HEK293T (cell line): ENCODE data around the gene DYRK1A.

Experiments used
- CTCF ChIA-PET: fragments of 350-600 bp; formaldehyde crosslinking; extraction: SDS; loops from one replicate; lab custom pipeline; 2021; ENCODE audit warnings: antibody characterized with exemption, inconsistent platforms; lab: Yijun Ruan, JAX
- POLR2A ChIA-PET: fragments of 350-600 bp; formaldehyde crosslinking; extraction: SDS; loops from one replicate; lab custom pipeline; 2020; ENCODE audit warnings: antibody characterized with exemption, inconsistent platforms; lab: Yijun Ruan, JAX
- DNase-seq: peaks from one replicate; pipeline ENCODE4 v3.0.0; 2012; ENCODE audit warnings: mixed read lengths; ENCODE audit errors: extremely low spot score
- ARNT ChIP-seq: fragments of 450-650 bp; IDR thresholded peaks from 2 replicates; pipeline ENCODE4 v1.6.1; 2017; ENCODE audit warnings: mild to moderate bottlenecking
- BHLHE40 ChIP-seq: fragments of 450-650 bp; IDR thresholded peaks from 2 replicates; pipeline ENCODE4 v1.6.1; 2016; ENCODE audit warnings: mild to moderate bottlenecking, moderate library complexity, borderline replicate concordance
- CTBP1 ChIP-seq: fragments of 450-650 bp; IDR thresholded peaks from 2 replicates; pipeline ENCODE4 v1.6.1; 2016; ENCODE audit warnings: borderline replicate concordance
- ELF4 ChIP-seq: fragments of 450-650 bp; IDR thresholded peaks from 2 replicates; pipeline ENCODE4 v1.6.1; 2017; ENCODE audit warnings: antibody characterized with exemption
- FOXA1 ChIP-seq: fragments of 450-650 bp; IDR thresholded peaks from 2 replicates; pipeline ENCODE4 v1.6.1; 2016; ENCODE audit warnings: mild to moderate bottlenecking
- FOXK2 ChIP-seq: fragments of 450-650 bp; IDR thresholded peaks from 2 replicates; pipeline ENCODE4 v1.6.1; 2016; ENCODE audit warnings: mild to moderate bottlenecking
- FOXM1 ChIP-seq: fragments of 450-650 bp; IDR thresholded peaks from 2 replicates; pipeline ENCODE4 v1.6.1; 2017; ENCODE audit warnings: mild to moderate bottlenecking, borderline replicate concordance
- HDGF ChIP-seq: fragments of 450-650 bp; IDR thresholded peaks from 2 replicates; pipeline ENCODE4 v1.6.1; 2017; ENCODE audit warnings: antibody characterized with exemption, borderline replicate concordance
- L3MBTL2 ChIP-seq: fragments of 450-650 bp; conservative IDR thresholded peaks from 2 replicates; pipeline ENCODE4 v1.6.1; 2016; ENCODE audit warnings: mild to moderate bottlenecking
- LEF1 ChIP-seq: fragments of 450-650 bp; IDR thresholded peaks from 2 replicates; pipeline ENCODE4 v1.6.1; 2017; ENCODE audit warnings: mild to moderate bottlenecking, borderline replicate concordance
- NFRKB ChIP-seq: fragments of 450-650 bp; IDR thresholded peaks from 2 replicates; pipeline ENCODE4 v1.6.1; 2016; ENCODE audit warnings: mild to moderate bottlenecking, moderate library complexity
- SP1 ChIP-seq: fragments of 450-650 bp; IDR thresholded peaks from 2 replicates; pipeline ENCODE4 v1.6.1; 2017
- SUZ12 ChIP-seq: fragments of 450-650 bp; IDR thresholded peaks from 2 replicates; pipeline ENCODE4 v1.6.1; 2016; ENCODE audit warnings: mild to moderate bottlenecking
- TARDBP ChIP-seq: fragments of 450-650 bp; IDR thresholded peaks from 2 replicates; pipeline ENCODE4 v1.6.1; 2016
- ZNF384 ChIP-seq: fragments of 450-650 bp; IDR thresholded peaks from 2 replicates; pipeline ENCODE4 v1.6.1; 2016
- TF ChIP-seq, protein P1 (sequence below): fragments of 450-650 bp; IDR thresholded peaks from 2 replicates; pipeline ENCODE4 v1.6.1; 2016

Gene DYRK1A

DNA sequence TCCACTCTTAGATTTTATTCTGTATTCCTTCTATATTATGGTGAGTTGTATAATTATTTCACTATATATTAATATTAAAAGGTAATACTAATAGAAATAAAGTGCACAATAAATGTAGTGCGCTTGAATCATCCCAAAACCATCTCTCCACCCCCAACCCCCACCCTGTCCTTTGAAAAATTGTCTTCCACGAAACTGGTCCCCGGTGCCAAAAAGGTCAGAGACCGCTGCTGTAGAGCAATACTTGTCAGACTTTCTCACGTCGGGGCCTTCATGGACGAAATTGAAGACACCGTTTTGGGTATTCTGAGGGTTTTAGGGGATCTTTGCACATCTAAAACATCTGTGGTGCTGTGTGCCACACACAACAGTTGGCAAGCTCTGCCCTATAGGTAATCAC lies 19.6 kb downstream of the DYRK1A start:
- DNase-seq = no peak
- CTCF ChIA-PET = interaction anchor here (0.9 kb wide), 1 partner anchor 13 kb away, joined by 3 read pairs; no protein-coding TSS in a partner anchor
- no peak for TF ChIP-seq ARNT
- no peak for TF ChIP-seq HDGF
- TF ChIP-seq SUZ12 = no peak
- TF ChIP-seq SP1 = no peak
- no peak for TF ChIP-seq LEF1
- TF ChIP-seq BHLHE40 = no peak
- TF ChIP-seq, protein P1, sequence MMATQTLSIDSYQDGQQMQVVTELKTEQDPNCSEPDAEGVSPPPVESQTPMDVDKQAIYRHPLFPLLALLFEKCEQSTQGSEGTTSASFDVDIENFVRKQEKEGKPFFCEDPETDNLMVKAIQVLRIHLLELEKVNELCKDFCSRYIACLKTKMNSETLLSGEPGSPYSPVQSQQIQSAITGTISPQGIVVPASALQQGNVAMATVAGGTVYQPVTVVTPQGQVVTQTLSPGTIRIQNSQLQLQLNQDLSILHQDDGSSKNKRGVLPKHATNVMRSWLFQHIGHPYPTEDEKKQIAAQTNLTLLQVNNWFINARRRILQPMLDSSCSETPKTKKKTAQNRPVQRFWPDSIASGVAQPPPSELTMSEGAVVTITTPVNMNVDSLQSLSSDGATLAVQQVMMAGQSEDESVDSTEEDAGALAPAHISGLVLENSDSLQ = no peak
- no peak for TF ChIP-seq L3MBTL2
- TF ChIP-seq ELF4 = no peak
- TF ChIP-seq FOXA1 = no peak
- POLR2A ChIA-PET = interaction anchor here (0.8 kb wide), 2 partner anchors 20 to 118 kb away, joined by 3 read pairs; no protein-coding TSS in a partner anchor

DNA sequence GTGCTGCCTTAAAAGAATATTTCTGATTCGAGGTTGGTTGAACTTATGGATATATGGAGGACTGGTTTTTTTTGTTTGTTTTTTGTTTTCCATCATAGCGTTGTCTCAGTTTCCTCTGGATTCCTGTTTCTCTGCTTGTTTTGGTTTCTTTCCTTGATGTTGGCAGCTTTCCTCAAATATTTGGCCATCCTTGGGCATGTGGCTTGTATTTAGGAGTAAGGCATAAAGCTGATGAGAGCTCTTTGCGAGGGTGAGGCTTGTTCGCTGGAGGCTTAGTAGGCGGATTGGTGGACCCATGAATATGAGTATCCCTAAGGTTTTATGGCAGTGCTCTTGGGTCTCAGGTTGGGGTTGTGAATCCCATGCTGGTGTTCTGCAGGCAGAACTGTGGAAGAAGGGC lies 22.9 kb downstream of the DYRK1A start:
- ChIA-PET POLR2A (no interaction called here), CTCF (no interaction called here)
- TF ChIP-seq ARNT (no peak), ELF4 (no peak), SP1 (no peak), FOXM1 (no peak), FOXK2 (no peak), HDGF (no peak)
- no peak for DNase-seq

DNA sequence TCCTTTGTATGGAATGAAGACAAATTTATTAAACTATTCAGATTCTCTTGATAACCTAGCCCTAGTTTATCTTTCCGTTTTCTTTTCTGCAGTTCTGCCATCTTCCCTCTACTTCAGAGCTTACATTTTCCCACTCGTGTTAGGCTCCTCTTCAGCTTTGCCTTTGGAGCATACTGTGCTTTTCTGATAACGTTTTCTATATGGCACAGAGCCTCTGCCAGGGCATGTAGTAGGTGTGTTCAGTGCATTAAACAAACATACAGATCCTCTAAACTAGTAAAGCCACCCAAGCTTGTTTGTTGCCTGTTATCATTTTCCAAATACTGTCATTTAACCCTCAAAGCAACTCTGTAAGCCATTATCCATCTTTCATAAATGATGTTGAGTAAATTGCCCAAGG lies 25.1 kb downstream of the DYRK1A start:
- DNase-seq = no peak
- CTCF ChIA-PET = interaction anchor here (0.6 to 0.7 kb wide), 2 partner anchors 9 to 129 kb away, joined by 3 to 4 read pairs; no protein-coding TSS in a partner anchor
- no peak for TF ChIP-seq FOXK2
- TF ChIP-seq HDGF = no peak
- no peak for TF ChIP-seq L3MBTL2
- TF ChIP-seq LEF1 = no peak
- no peak for TF ChIP-seq SP1
- TF ChIP-seq BHLHE40 = no peak
- TF ChIP-seq ZNF384 = no peak
- TF ChIP-seq CTBP1 = no peak
- TF ChIP-seq, protein P1 = no peak
- TF ChIP-seq ARNT = no peak
- no peak for TF ChIP-seq SUZ12
- no peak for TF ChIP-seq TARDBP
- TF ChIP-seq FOXA1 = no peak
- POLR2A ChIA-PET = no interaction called here

DNA sequence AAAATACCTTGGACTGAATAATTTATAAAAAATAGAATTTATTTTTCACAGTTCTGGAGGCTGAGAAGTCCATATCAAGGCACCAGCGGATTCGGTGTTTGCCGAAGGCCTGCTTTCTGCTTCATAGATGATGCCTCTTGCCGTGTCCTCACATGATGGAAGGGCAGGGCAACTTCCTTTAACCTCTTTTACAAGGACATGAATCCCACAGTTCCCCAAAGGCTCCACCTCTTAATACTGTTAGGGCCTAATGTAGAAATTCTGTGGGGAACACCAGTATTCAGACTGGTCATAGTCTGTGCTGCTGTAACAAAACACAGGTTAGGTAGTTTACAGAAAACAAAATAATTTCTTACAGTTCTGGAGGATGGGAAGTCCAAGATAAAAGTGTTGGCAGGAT lies 25.9 kb downstream of the DYRK1A start:
- ChIA-PET CTCF (no interaction called here), POLR2A (no interaction called here)
- no peak for DNase-seq
- TF ChIP-seq NFRKB (no peak), LEF1 (no peak), TARDBP (no peak), SP1 (no peak), CTBP1 (no peak), ARNT (no peak), SUZ12 (no peak), FOXK2 (no peak)
- TF ChIP-seq, protein P1 = no peak

- ChIA-PET POLR2A (no interaction called here), CTCF (no interaction called here)
- TF ChIP-seq SUZ12 = no peak
- no peak for TF ChIP-seq FOXM1
- TF ChIP-seq ARNT = no peak
- no peak for TF ChIP-seq FOXA1
- no peak for TF ChIP-seq L3MBTL2
- TF ChIP-seq, protein P1 = no peak
- no peak for TF ChIP-seq LEF1
- TF ChIP-seq SP1 = no peak
- no peak for TF ChIP-seq BHLHE40
- no peak for TF ChIP-seq ELF4
- no peak for TF ChIP-seq TARDBP
- TF ChIP-seq HDGF = no peak
- TF ChIP-seq FOXK2 = no peak
- no peak for TF ChIP-seq CTBP1
- no peak for TF ChIP-seq NFRKB
- TF ChIP-seq ZNF384 = no peak
- no peak for DNase-seq
Measured at GRCh38 chr21:37393030-37393429, 26.5 kb downstream of the DYRK1A start.

DNA sequence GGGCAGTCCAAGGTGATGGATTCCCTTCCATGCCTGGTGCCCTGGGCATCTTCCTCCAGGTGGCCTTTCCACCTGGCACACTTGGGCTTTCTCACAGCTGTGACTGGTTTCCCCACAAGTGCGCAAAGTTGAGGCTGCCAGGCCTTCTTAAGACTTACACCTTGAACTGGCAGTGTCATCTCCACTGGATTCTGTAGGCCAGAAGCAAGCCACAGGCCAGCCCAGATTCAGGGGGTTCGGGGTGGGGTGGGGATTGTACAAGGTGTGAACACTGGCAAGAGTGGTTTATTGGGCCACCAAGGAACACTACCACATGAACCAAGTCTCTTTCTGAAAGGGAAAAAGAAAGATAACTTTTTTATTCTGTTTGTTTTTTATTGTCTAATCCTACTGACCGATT lies 27.2 kb downstream of the DYRK1A start:
- no peak for TF ChIP-seq CTBP1
- no peak for TF ChIP-seq FOXM1
- TF ChIP-seq ARNT = no peak
- no peak for TF ChIP-seq L3MBTL2
- TF ChIP-seq, protein P1 = no peak
- TF ChIP-seq SUZ12 = no peak
- TF ChIP-seq ELF4 = no peak
- ChIA-PET CTCF (no interaction called here), POLR2A (no interaction called here)
- no peak for DNase-seq
